Measurements from ENCODE around the gene TRIM43B.
"Not testable (repeated sequence)": the region's sequence is repeated elsewhere in the genome, so short reads cannot be mapped to it uniquely, and the experiment has no call there.

TRIM43B gene

DNA sequence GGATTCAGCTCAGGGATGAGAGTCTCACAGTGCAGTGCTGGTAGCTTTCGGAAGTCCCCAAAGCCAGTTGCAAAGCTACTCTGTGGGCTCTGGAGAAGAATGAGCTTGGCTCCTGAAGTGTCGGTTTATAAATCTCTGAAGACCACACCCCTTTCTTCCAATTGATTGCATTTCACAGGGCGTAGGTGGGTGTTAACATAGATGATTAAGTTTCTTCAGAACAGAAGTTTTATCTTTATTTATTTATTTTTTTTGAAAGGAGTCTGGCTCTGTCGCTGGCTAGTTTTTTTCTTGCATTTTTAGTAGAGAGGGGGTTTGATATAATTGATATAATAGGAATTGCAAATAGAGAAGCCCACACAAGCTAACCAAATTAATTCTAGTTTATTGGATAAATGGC lies at the start of gene TRIM43B:
Gene TRIM43B (minus strand): TSS at position 101 of the 400 bp plus-strand sequence. CDS start 2,040 bp downstream, outside the sequence.
- DNase-seq (ENCODE audit: low spot score) = not testable (repeated sequence)

DNA sequence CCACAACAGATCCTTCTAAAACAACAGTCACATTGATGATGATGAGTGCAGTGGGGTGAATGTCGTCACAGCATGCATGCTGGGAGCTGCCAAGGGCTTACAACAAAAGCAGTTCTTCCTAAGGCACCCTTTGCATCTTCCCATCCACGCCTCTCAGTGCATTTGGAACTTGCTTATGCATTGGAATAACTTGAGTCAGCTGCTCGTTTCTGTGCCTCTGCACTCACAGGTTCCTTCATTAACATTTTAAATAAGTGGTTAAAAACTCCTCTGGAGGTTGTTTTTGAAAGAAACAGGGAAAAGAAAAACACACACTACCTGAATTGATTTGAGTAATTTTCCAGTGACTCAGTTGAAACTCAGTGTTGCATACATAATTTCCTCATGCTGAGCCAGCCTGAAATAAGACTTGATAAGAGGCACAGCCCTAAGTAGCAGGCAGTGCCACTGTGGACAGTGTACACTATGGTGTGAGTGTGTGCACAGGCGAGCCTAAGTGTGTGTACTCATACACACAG lies 46.8 kb upstream of the TRIM43B start:
- no peak for DNase-seq (ENCODE audit: low spot score)

DNA sequence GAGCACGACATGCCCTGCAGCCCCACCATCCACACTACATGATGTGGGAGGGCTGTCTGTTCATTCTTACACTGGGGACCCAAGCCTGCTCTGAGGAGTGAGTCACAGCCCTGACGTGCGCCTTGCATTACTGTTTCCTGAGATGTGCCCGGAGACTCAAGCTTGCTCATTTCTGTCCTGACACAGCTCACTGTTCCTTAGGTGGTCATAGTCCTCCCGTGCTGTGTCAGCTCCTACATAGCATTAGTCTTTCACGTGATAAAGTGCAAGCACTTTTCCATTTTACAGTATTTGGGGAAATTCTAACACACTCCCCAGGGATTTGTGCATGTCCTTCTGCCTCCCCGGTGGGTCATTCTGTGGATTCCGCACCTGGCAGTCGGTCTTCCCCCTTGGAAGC lies 46.2 kb upstream of the TRIM43B start:
- DNase-seq (ENCODE audit: low spot score) = peak; percentile 54

DNA sequence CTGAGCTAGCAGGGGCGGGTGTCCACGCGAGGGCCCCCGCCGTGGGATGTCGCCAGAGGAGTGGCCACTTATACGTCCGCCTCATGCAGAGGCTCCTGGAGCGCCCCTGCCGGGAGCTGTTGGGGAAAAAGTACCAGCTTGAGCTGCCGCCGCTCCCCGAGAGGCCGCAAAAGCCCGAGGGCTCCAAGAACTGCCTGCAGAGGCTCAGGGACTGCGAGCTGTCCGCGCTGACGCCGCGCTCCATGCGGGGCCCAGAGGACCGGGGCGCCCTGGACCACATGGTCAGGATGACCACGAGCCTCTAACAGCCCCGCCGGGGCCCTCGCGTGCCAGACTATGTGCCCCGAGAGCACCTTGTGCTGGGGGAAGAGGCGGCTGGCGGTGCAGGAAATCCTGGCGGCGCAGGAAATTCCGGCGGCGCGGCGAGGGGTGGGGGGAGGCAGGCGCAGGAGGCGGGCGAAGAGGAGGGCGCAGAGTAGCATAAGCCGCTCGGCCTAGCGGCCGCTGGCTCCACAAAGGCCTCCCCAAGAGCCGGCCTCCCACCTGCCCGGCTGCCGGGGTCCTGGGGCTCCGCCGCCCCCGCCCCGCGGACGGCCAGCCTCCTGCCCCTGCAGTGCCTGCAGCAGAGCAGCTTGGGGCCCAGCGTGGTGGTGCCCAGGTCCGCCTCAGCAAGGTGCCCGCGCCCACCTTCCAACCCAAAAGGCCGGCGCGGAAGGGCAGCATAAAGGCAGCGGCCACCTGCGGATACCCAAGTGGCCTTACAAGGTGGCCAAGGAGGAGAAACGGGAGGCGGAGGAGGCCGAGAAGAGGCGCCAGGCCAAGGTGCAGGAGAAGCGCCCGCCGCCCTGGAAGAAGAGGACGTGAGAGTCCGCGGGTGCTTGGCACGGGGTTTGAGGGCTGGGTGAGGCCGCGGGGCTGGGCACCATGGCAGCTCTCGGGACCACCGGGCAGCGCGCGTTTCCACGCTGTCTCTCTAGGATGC lies 42.1 kb upstream of the TRIM43B start:
- peak; percentile 64 for DNase-seq (ENCODE audit: low spot score)

DNA sequence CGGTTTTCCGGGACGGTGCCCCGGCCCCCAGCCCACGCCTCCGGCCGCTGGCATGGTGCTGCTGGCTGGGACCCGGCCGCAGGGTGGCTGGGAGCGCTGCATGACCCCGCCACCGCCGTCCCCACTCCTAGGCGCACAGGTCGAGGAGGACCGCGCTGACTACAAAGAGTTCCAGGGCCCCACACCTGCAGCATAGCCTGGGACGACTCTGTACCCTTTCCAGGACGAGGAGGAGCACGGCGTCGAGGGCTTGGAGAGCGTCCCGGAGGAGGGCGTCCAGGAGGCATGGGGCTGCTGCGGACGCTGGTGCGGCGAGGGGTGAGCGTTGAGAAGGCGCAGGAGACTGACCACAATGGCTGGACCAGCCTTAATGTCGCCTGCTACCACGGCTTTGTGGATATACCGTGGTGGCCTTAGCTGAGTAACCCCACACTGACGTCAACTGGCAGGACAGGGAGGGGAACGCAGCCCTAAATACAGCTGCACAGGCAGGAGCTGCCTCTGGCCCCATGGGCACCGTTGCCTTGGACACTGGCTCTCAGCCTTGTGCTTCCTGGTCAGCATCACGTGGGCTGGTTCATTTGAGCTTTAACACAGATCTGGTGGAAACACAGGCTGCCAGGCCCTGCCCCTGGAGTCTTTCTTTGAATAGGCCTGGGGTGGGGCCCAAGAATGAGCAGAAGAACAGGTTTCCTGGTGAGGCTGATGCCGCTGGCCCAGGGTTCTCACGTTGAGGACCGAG lies 40.9 kb upstream of the TRIM43B start:
- DNase-seq (ENCODE audit: low spot score) = no peak

DNA sequence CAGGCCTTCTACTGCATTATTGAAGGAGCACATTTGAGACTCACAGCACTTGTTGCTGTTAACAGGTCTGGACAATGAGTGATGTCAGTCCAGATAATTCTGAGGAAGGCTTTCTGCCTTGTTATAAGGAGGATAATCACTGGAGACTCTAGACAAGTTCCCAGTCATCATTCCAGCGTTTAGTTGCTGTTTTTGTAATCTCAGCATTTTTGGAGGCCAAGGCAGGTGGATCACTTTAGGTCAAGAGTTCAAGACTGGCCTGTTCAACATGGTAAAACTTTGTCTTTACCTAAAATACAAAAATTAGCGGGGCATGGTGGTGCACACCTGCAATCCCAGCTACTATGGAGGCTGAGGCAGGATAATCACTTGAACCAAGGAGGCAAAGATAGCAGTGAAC lies 39.6 kb upstream of the TRIM43B start:
- no peak for DNase-seq (ENCODE audit: low spot score)

DNA sequence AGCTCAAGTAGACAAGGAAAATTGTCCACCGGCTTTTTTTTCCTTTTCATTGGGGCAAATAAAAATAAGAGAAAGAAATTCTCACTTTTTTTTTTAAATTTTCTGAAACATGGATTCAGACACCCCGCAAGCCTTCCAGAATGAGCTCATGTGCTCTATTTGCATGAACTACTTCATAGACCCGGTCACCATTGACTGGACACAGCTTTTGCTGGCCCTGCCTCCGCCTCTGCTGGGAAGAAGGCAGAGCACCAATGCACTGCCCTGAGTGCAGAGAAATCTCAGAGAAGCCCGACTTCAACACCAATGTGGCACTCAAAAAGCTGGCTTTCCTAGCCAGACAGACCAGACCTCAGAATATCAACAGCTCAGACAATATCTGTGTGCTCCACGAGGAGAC lies 30.2 kb upstream of the TRIM43B start:
- DNase-seq (ENCODE audit: low spot score) = no peak

DNA sequence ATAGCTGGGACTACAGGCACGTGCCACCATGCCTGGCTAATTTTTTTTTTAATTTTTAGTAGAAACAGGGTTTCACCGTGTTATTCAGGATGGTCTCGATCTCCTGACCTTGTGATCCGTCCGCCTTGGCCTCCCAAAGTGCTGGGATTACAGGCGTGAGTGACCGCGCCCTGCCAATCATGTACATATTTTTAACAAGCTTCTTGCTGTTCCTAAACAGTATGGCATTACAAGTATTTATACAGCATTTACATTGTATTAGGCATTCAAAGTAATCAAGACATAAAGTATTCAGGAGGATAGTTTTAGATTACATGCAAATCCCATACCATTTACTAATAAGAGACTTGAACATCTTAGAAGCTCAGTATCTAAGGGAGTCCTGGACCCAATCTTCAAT lies 29.7 kb upstream of the TRIM43B start:
- not testable (repeated sequence) for DNase-seq (ENCODE audit: low spot score)

DNA sequence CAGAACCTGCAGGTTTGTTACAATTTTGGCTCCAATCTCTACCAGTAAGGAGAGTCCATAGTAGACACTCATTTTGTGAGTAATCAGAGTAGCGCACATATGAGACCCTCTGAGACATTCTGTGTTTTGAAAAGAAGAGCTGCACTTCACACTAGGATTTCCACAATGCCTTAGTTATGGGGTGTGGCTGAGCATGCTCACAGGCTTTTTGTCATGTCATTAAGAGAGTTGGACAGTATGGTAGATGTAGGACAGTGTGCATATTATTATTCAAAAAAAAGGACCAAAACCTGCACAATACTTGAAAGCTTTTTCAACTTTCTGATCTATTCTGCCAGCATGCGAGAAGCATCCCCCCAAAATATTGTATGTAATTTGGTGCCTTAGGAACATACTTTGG lies 24.9 kb upstream of the TRIM43B start:
- DNase-seq (ENCODE audit: low spot score) = no peak

DNA sequence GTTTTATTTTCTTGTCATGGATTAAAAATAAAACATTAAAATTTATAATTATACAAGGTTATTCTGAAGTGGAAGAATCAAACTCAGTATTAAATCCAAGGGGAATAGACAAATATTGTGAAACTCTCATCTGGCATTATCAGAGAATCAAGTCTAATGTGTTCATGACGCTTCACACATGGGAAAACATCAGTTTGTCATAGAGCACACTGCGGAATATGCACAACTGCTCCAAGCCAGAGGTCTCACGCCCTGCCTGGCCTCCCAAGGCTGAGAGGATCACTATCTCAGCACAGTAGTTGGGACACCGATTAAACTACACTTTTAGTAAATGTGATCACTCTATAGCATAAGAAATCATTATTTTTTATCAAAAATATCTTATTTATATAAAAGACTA lies 20.7 kb upstream of the TRIM43B start:
- no peak for DNase-seq (ENCODE audit: low spot score)

DNA sequence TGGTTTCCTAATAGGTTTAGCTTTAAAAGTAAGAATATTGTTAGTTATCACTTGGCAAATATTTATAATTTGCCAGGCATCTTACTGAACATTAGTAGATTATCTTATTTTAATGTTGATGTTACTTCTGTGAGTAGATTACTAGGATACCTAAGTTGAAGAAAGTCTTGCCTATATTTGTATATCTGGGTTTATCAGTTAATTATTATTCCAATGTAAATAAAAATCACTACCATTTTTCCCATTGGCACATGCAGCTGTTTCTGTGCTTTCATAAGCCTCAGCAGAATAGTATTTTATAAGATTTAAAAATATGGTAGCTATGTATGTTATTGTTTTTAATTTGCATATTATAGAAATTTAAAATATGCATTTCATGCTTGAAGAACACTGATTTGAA lies 16.3 kb upstream of the TRIM43B start:
- no peak for DNase-seq (ENCODE audit: low spot score)

DNA sequence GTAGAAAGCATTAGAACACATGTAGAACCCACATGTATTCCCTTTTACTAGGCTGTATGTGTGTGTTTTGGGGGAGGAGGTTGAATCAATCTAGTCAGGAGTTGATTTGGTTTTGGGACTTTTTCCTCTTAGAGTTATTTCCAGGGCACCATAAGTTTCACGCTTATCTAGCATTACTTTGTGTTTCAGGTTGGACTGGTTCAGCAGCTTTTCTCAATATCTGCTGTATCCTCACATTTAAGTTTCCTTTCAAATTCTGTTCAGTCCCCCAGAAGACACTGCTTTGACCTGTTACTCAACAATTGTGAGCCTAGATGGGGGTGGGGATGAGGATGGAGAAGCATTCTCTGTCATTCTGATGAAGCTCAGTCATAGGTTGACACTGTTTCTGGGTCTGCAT lies 7.5 kb upstream of the TRIM43B start:
- not testable (repeated sequence) for DNase-seq (ENCODE audit: low spot score)

DNA sequence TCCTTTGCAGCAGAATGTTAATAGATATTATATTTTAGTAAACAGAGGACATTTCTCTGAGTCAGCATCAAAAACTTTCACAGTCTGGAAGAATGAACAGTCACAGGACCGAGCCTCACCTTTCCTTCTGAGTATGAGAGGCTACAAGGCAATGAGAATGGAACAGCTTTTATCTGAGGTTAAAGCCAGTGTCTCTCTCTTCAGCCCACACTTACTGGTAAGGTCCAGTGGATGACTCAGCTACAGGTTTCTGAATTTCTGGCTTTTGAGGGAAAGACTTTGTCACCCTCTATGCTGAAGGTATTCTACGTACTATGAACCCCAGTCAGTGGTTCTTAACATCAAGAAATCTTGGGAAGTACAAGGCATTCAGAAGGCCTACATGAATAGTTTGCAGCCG lies 9.5 kb downstream of the TRIM43B start:
- not testable (repeated sequence) for DNase-seq (ENCODE audit: low spot score)

DNA sequence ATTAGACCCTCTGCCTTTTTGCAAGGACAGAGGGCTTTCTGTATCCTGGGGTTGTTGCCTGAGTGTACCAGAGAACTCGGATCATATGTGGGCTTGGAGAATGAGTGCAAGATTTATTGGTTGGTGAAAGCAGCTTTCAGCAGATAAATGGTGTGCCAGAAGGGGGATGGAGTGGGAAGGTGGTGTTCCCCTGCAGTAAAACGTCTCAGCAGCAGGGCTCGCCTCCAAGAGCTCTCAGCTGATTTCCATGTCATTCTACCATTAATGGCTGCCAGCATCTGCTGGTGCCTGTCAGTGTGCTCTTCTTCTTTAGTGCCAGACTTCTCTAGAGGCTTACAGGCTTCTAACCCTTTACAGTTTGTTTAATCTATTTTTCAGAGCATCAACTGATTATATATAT lies 16.6 kb downstream of the TRIM43B start:
- not testable (repeated sequence) for DNase-seq (ENCODE audit: low spot score)

DNA sequence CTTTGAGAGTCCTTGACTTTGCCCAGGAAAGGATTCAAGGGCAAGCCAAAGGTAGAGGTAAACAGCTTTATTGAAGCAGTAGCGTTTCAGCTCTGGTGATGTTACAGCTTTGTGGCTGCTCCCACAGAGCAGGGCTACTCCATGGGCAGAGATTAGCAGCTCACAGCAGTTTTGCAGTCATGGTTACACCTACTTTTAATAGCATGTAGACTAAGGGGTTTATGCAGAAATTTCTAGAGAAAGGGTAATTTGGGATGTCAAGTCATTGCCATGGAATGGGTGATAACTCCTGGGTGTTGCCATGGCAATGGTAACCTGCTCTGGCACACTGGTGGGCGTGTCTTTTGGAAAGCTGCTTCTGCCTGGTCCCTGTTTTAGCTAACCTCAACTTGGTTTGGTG lies 18.0 kb downstream of the TRIM43B start:
- DNase-seq (ENCODE audit: low spot score) = not testable (repeated sequence)

DNA sequence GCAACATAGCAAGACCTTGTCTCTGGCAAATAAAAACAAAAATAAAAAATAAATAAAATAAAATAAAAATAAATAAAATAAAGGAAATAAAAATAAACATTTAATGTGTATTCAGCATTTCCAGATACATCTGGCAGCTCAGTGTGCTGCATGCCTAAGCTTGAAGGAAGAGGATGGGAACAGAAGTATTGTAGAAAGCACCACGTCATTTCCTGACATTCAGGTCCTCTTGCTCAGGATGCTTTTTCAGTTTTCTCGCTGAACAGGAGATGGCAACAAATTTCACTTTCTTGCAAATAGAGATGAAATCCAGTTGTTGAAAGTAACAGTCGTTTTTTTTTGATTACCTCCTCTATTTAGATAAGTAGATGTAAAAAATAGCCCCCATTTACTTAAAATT lies 21.3 kb downstream of the TRIM43B start:
- DNase-seq (ENCODE audit: low spot score) = not testable (repeated sequence)

DNA sequence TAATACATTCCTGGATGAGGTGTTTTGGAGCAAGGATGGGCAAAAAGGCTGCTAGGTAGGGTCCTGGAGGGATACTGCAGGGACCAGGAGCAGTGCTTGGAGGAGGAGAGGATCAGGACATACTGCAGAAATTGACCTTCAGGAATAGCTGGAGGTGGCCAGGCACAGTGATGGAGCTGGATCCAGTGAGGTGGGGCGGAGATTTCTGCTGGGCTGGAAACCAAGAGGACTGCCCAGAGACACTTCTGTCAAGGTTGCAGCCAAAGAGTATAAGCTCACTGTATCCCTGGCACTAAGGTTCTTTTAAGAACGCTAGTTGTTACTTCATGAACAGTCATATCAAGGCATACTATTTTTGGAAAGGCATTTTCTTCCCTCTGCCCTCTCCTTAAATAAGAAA lies 39.2 kb downstream of the TRIM43B start:
- DNase-seq (ENCODE audit: low spot score) = not testable (repeated sequence)

DNA sequence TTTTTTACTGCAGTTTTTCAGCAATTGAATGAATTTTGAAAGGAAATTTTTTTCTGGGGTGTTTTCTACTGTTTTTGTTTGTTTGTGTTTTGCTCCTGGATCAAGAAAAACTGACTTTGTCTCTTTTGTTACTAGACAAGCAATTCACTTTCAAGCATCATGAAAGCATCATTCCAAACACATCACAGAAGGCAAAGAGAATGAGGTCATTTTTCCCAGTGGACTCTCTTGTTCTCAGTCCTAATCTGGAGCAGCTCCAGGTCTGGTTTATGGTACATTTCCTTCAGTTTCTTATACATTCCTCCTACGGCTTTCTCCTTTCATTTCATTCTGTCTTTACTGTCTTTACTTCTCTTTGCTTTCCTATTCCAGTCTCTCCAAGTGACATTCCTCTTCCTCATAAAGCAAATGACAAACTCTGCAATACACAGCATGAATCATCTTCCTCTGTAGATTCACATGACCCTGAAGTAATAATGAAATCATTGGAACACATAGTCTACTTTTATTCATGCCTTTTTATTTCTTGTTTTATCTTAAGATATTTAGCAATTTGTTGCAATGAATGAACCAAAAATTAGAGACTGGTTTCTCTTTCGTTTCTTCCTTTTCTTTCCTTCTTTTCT lies 42.0 kb downstream of the TRIM43B start:
- not testable (repeated sequence) for DNase-seq (ENCODE audit: low spot score)

DNA sequence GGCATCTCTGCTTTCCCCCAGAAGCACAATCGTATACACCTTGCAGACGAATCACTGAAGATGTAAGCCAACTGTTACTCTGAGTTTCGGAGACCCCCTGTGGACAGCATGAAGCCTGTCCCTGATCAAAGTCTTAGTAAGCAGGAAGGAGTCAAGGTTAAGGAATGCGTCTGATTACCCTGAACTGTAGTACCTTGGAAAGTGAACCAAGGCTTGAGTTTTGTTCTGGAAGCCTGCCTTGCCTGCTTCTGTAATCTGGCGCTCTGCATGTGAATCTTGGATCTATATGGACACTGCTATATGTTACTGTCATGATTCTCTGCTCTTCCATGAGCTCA lies 48.7 kb downstream of the TRIM43B start:
- DNase-seq (ENCODE audit: low spot score) = not testable (repeated sequence)

DNA sequence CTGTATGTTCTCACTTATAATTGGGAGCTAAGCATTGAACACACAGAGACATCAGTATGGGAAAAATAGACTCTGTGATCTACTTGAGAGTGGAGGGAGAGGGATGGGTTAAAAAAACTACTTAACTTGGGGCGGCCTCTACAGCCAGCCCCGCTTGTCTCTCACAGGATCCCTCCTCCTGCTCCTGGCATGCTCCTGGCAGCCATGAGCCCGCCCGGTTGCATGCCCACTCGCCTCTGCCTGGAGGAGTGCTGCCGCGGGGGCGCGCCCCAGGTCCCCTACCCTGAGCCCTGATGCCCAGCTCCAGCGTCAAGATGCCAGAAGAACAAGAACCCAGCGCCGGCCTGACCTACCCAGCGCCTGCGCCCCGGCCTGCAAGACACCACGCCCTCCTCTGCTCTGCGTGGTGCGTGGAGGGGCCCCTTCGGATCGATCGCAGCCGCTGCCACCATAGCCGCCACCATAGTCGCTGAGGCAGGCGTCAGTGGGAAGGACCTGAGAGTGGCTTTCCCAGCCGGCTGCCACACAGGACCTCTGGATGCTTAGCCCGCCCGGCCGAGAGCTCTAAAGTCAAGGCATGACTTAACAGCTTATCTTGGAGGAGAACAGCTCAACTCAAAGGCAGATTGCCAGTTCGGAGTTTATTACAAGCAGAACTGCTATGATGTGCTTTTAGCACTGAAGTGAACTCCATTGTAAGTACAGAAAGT lies 49.2 kb downstream of the TRIM43B start:
- DNase-seq (ENCODE audit: low spot score) = not testable (repeated sequence)

DNA sequence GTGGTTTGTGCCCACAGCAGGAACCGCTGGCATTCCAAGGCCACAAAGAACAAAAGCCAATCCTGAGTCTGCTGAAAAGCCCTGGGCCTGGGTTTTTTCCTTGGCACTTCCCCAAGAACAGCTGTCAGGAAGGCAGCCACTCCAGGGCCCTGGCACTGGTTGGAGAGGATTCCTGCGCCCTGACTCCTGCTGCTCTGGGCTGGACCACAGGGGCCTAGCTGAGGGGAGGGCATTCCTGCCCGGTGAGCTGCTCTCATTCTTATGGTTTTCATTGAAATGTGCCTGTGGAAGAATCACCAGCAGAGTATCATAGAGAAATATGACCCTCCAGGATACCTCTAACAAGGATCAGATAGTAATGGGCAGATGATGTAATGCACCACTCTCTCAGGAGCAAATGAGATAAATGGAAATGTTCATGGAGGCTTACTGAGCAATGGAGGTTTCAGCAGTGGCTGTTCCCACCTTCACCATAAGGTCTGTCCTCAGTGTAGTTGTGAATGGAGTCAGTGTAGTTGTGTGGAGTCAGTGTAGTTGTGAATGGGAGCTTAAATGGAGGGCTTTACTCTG lies 50.0 kb downstream of the TRIM43B start:
- DNase-seq (ENCODE audit: low spot score) = not testable (repeated sequence)

All from AG08395 (cell line).